ENCODE measurements around the gene MIGA2. TPM values are rescaled to one million over a fixed set of nuclear protein-coding genes. Genes with fewer than 3 reads are reported as not detected.

The MIGA2 gene
- total and polyA plus RNA-seq, 2 of the 8 experiments (the other 6 are each of a cell fraction or from before 2014, with no cell fraction given): 24.6 to 39.0 TPM

GRCh38 chr9:129068990-129069861 lies 32.8 kb downstream of the MIGA2 start (continued):
- TF ChIP-seq CHD7 (IDR thresholded peaks at IDR 0.05; ENCODE audit: insufficient replicate concordance, low read length) (no peak), E2F6 (IDR thresholded peaks at IDR 0.05) (no peak)

Data from H1 (cell line).